Esophagus (tissue), 2 donors: Measurements from ENCODE around the gene MRPL51. TPM values are rescaled to one million over a fixed set of nuclear protein-coding genes. Genes with fewer than 3 reads are reported as not detected.
"Not testable (repeated sequence)": the region's sequence is repeated elsewhere in the genome, so short reads cannot be mapped to it uniquely, and the experiment has no call there.

Experiments
- H3K27ac ChIP-seq, 2 donors: one replicate each; pipeline ENCODE4 v1.5.1; 2013; ENCODE audit warnings: low read depth in 2 of 2, mild to moderate bottlenecking in 2 of 2, inconsistent platforms in 1 of 2, low read length in 1 of 2, moderate library complexity in 1 of 2
- H3K27me3 ChIP-seq, 2 donors: one replicate each; pipeline ENCODE4 v1.6.1; 2013; ENCODE audit warnings: low read length in 2 of 2, control low read depth in 1 of 2, mild to moderate bottlenecking in 1 of 2; ENCODE audit not compliant: insufficient read depth in 2 of 2, control insufficient read depth in 1 of 2
- H3K36me3 ChIP-seq, 2 donors: one replicate each; pipeline ENCODE4 v1.6.1; 2013; ENCODE audit warnings: low read length in 1 of 2; ENCODE audit not compliant: control insufficient read depth in 2 of 2, insufficient read depth in 2 of 2
- H3K4me1 ChIP-seq, 2 donors: one replicate each; pipeline ENCODE4 v1.6.1; 2013; ENCODE audit warnings: low read length in 1 of 2; ENCODE audit not compliant: control insufficient read depth in 2 of 2, insufficient read depth in 2 of 2
- H3K4me3 ChIP-seq, 2 donors: one replicate each; pipeline ENCODE4 v1.5.1; 2013; ENCODE audit warnings: low read length in 2 of 2, mild to moderate bottlenecking in 2 of 2, low read depth in 1 of 2, moderate library complexity in 1 of 2
- H3K9me3 ChIP-seq, 2 donors: one replicate each; pipeline ENCODE4 v1.6.1; 2013; ENCODE audit warnings: mild to moderate bottlenecking in 2 of 2, low read depth in 1 of 2, low read length in 1 of 2, moderate library complexity in 1 of 2; ENCODE audit not compliant: control insufficient read depth in 2 of 2, insufficient read depth in 1 of 2
- WGBS, 2 donors: extraction: QIAGEN DNeasy Blood & Tissue Kit; methylation state at CpG; one replicate each; pipeline ENCODE4 v1.1.7; 2013; 5-methylcytosine and 5-hydroxymethylcytosine counted together
- polyA plus RNA-seq, 2 donors: library from polyadenylated mRNA; stranded (reverse); fragments of 200-250 nt; gene quantifications; one replicate each; pipeline ENCODE4 v1.2.3, GENCODE V29; 2013
- donor health status: healthy with polysubstance abuse.
- donor health status: Bipolar disorder and iron deficiency.

MRPL51 gene
- polyA plus RNA-seq, result 100 to 1,000 TPM in 1 of 2 donors, 10 to 100 TPM in 1; 60.7 to 124 TPM

GRCh38 chr12:6492838-6493496 is at the start of gene MRPL51:
MRPL51 (minus strand) TSS chr12:6493262; CDS start chr12:6493136, 126 bp downstream.
- no peaks in the 10 kb centered on the region for H3K36me3 ChIP-seq
- H3K9me3 ChIP-seq, result no peaks in the 10 kb centered on the region
- 1% methylated on average over 39 of the region's 39 CpGs for WGBS, 2 donors
- peak within 1 kb of the TSS; percentile 58 to 97 for H3K4me3 ChIP-seq
- peak within 1 kb of the TSS; percentile 98 to 100 for H3K27ac ChIP-seq
- H3K27me3 ChIP-seq, result no peaks in the 10 kb centered on the region
- no peaks in the 10 kb centered on the region for H3K4me1 ChIP-seq

GRCh38 chr12:6542209-6543009 is 49.3 kb upstream of the MRPL51 start:
- Histone ChIP-seq H3K27ac (no peak overlapping the region), H3K9me3 (no peaks in the 10 kb centered on the region), H3K27me3 (no peaks in the 10 kb centered on the region), H3K4me3 (no peak overlapping the region), H3K36me3 (peaks cover 3 to 17% of the 10 kb centered on the region in 2 donors), H3K4me1 (peaks cover 0 to 11% of the 10 kb centered on the region in 2 donors)
- 72 to 86% methylated on average over 13 of the region's 13 CpGs for WGBS, 2 donors

GRCh38 chr12:6541371-6542165 is 48.5 kb upstream of the MRPL51 start:
- peak overlapping the region in 1 of 2 donors; percentile 86 for H3K27ac ChIP-seq
- H3K4me1 ChIP-seq, result peaks cover 0 to 18% of the 10 kb centered on the region in 2 donors
- no peaks in the 10 kb centered on the region for H3K27me3 ChIP-seq
- H3K9me3 ChIP-seq, result no peaks in the 10 kb centered on the region
- WGBS, 2 donors, result 88 to 89% methylated on average over 26 of the region's 26 CpGs
- H3K4me3 ChIP-seq, result no peak overlapping the region
- H3K36me3 ChIP-seq, result peaks cover 8 to 26% of the 10 kb centered on the region in 2 donors

GRCh38 chr12:6540181-6540877 is 47.3 kb upstream of the MRPL51 start:
- H3K36me3 ChIP-seq, result peaks cover 8 to 28% of the 10 kb centered on the region in 2 donors
- peak overlapping the region; percentile 86 to 95 for H3K27ac ChIP-seq
- no peak overlapping the region for H3K4me3 ChIP-seq
- WGBS, 2 donors, result 18 to 25% methylated on average over 35 of the region's 35 CpGs
- no peaks in the 10 kb centered on the region for H3K9me3 ChIP-seq
- H3K27me3 ChIP-seq, result no peaks in the 10 kb centered on the region
- peaks cover 0 to 25% of the 10 kb centered on the region in 2 donors for H3K4me1 ChIP-seq

- H3K27me3 ChIP-seq, result no peaks in the 10 kb centered on the region
- H3K4me3 ChIP-seq, result no peak overlapping the region
- H3K4me1 ChIP-seq, result peaks cover 0 to 25% of the 10 kb centered on the region in 2 donors
- WGBS, 2 donors, result 58 to 63% methylated on average over 14 of the region's 14 CpGs
- H3K36me3 ChIP-seq, result peaks cover 8 to 28% of the 10 kb centered on the region in 2 donors
- peak overlapping the region; percentile 86 to 95 for H3K27ac ChIP-seq
- no peaks in the 10 kb centered on the region for H3K9me3 ChIP-seq
Observed at GRCh38 chr12:6539707-6540134, 46.7 kb upstream of the MRPL51 start.

- peaks cover 0 to 25% of the 10 kb centered on the region in 2 donors for H3K4me1 ChIP-seq
- peaks cover 8 to 30% of the 10 kb centered on the region in 2 donors for H3K36me3 ChIP-seq
- H3K27me3 ChIP-seq, result no peaks in the 10 kb centered on the region
- 59 to 63% methylated on average over 5 of the region's 5 CpGs for WGBS, 2 donors
- no peaks in the 10 kb centered on the region for H3K9me3 ChIP-seq
- H3K27ac ChIP-seq, result peak overlapping the region; percentile 86 to 95
- H3K4me3 ChIP-seq, result no peak overlapping the region
Observed at GRCh38 chr12:6539314-6539682, 46.2 kb upstream of the MRPL51 start.

GRCh38 chr12:6538420-6539313 is 45.6 kb upstream of the MRPL51 start:
- no peaks in the 10 kb centered on the region for H3K9me3 ChIP-seq
- H3K36me3 ChIP-seq, result peaks cover 8 to 30% of the 10 kb centered on the region in 2 donors
- H3K27ac ChIP-seq, result peak overlapping the region; percentile 5 to 99
- peaks cover 0 to 25% of the 10 kb centered on the region in 2 donors for H3K4me1 ChIP-seq
- H3K4me3 ChIP-seq, result no peak overlapping the region
- WGBS, 2 donors, result 50 to 65% methylated on average over 24 of the region's 24 CpGs
- H3K27me3 ChIP-seq, result no peaks in the 10 kb centered on the region

GRCh38 chr12:6537580-6538419 is 44.7 kb upstream of the MRPL51 start:
- H3K4me3 ChIP-seq, H3K9me3 ChIP-seq, H3K27me3 ChIP-seq: not testable (repeated sequence)
- H3K36me3 ChIP-seq, result peaks cover 8 to 30% of the 10 kb centered on the region in 2 donors
- peaks cover 4 to 29% of the 10 kb centered on the region in 2 donors for H3K4me1 ChIP-seq
- 22 to 25% methylated on average over 17 of the region's 17 CpGs for WGBS, 2 donors
- H3K27ac ChIP-seq, result peak overlapping the region; percentile 42 to 99
